Activated effector memory CD4-positive, alpha-beta T cell treated with Interleukin-2 at 50 U/mL for 16 hours (primary cell): ENCODE measurements around the gene MACROD2.
"Not testable (repeated sequence)": the region's sequence is repeated elsewhere in the genome, so short reads cannot be mapped to it uniquely, and the experiment has no call there.

Experiments used
- DNase-seq: peaks from one replicate; pipeline ENCODE4 v3.0.0-alpha.2; 2020

The MACROD2 gene

DNA sequence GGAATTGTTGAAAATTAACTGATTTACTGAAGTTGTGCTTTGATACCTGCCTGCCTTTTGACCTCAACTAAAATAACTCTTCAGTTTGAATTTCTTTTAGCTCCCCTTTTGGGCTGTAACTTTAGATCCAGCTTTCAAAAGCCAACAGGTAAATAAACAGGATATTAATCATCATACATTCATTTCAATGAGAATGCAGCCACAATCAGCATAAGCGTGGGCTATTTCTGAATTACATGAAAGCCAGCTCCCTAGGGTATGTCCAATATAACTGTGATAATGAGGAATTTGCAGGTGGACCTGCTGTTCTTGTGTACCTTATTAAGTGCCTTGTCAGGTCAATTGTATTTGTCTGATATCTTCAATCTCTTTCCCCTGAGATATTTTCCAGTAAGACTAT is 1747.3 kb downstream of the MACROD2 start:
- DNase-seq = no peak

DNA sequence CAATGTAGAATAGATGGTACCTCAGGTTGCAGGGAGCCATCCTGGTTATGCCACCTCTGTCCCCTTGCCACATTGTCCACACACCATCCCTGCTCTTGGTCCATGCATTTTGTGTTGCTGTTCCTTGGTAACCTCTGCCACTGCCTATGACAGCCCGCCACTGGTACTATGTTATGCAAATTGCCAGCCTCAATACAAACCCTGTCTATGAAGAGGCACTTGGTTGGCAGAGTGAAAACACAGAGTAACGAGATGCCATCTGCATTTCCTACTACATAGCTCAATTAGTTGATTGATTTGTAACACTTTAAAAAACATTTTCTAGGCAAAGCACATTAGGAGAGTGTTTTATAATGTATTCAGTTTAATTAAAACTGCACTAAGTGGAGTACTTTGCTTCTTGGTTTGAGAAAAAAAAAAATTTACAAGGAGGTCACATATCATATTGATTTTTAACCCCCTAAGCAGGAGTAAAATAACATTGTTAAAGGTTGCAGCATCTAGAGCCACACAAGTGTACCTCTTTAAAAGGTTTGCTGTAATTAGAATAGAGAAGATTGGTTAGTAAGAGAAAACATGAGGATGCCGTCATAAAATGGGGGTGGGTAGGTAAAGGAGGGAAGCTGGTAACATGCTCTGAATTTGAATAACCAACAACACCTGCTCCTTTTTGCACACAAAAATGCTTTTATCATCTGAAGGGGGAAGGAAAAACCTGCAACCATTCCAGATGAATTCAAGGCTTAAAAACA is 1760.9 kb downstream of the MACROD2 start:
- DNase-seq = no peak

DNA sequence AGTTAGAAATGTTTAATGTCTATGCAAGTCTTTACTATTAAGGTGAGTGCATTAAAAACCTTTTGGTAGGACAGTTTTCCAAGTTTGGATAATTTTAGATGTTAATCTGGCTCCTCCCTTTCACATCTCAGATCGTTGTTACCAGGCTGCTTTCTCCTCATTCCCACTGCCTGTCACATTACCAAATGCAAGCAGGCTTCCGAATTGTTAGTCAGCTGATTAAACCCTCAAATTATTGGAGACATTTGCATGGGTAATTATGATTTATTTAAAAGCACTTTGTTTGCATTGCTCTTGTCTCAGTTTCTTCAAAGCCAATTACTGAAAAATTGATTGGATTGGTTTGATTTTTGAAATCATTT is 1761.4 kb downstream of the MACROD2 start:
- no peak for DNase-seq

GRCh38 chr20:15759594-15759993 is 1764.3 kb downstream of the MACROD2 start:
- DNase-seq = no peak

GRCh38 chr20:15760001-15760621 is 1764.8 kb downstream of the MACROD2 start:
- DNase-seq = no peak

DNA sequence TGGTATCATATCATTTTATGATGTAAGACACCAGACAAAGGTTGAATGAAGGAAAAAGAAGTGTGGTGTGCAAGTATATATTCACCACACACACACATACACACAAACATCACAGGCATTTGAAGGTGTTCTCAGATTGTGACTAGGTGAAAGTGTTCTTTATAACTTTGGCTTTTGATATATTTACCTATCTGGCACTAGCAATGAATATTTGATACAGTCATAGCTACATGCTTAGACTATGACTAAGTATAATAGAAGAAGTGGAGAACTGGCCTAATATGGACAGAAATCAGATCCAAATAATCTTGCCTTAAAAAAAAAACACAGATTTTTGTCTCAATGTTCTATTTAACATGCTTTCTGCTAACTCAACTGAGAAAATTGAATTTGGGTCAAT is 1768.0 kb downstream of the MACROD2 start:
- no peak for DNase-seq

DNA sequence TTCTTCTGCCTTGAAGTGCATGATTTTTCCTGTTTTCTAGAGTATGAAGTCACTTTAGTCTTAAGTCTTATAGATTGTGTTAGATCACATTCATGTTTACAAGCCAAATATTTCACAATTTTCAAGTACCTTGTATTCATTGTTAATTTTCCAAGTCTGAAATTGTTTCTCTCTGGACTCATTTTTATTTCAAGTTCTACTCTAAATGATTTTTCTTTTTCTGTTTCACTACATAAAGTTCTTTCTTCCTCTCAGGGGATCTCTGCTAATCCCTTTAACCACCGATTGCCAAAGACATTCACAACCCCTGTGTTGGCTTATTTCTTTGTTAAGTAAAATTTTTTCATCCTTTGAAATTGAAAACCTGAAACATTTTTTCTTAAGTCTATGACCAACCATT is 1772.3 kb downstream of the MACROD2 start:
- DNase-seq = no peak

GRCh38 chr20:15767999-15768741 is 1772.9 kb downstream of the MACROD2 start:
- DNase-seq = no peak

- DNase-seq = no peak
These were observed 1777.5 kb downstream of the MACROD2 start for GRCh38 chr20:15772826-15773225.

- DNase-seq = no peak
These were observed 1779.6 kb downstream of the MACROD2 start for GRCh38 chr20:15774926-15775325.

DNA sequence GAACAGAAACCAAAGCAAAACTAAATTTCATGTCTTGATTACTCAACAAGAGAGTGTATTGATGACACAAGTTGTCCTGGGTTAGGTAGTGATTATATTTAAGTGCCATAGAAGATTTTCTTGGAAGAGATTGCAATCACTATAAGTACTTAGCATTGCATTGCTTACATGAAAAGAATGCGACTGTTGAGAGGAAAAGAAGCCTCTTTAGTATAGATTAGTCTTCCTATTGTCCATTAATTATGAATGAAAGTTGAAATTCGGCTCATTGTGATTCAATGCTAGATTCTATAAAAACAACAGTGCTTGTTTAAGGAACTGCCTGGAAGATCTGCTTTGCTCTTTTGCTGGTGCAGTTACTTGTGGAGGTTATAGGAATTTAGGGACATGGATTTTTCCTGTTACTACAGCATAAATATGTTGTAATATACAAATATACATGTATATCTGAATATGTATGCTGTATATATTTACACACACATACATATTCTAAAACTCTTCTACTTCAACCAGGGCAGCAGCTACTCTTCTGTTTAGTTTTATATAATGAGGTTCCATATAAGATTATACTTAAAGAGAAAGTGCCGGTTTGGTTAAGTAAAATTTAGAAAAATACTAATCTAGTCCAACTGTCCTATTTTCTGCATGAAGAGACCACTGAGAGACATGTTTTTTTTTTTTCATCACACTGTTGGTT is 1781.6 kb downstream of the MACROD2 start:
- no peak for DNase-seq

DNA sequence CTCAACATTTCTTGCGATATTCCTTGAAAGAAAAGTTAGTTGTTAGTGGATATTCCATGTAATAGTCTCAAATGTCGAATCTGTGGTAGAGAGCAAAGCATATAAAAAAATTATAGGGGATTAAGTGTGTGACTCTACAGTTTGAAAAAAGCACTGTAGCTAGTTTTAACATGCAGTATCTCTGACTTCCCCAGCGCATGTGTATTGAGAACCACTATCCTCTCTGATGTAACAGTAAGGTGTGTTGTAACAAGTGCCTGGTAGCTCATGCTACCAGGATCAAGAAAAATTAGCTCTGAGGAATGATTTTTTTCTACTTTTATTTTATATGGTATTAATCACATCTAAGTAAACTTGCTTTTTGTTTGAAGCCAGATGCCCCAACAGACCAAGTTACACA is 1788.7 kb downstream of the MACROD2 start:
- DNase-seq = no peak

DNA sequence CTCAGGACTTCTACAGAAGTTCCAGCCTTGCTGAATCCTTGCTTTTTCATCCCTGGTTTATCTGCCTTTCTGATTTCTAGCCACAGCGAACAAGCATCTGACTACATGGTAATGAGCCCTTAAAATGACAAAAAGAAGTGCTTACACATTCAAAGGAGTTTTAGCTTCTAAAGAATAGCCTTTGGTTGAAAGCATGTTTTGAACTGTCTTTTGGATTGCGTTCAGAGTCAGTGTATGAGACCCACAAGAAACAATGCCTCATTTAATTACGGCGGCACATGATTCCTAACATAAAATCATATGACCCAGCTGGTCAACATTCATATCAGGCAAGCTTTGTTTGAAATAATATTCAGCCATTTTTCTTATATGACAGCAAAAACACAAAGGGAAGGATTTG is 1793.8 kb downstream of the MACROD2 start:
- DNase-seq = no peak

GRCh38 chr20:15792855-15793254 is 1797.5 kb downstream of the MACROD2 start:
- DNase-seq = no peak

GRCh38 chr20:15794409-15794808 is 1799.1 kb downstream of the MACROD2 start:
- no peak for DNase-seq

DNA sequence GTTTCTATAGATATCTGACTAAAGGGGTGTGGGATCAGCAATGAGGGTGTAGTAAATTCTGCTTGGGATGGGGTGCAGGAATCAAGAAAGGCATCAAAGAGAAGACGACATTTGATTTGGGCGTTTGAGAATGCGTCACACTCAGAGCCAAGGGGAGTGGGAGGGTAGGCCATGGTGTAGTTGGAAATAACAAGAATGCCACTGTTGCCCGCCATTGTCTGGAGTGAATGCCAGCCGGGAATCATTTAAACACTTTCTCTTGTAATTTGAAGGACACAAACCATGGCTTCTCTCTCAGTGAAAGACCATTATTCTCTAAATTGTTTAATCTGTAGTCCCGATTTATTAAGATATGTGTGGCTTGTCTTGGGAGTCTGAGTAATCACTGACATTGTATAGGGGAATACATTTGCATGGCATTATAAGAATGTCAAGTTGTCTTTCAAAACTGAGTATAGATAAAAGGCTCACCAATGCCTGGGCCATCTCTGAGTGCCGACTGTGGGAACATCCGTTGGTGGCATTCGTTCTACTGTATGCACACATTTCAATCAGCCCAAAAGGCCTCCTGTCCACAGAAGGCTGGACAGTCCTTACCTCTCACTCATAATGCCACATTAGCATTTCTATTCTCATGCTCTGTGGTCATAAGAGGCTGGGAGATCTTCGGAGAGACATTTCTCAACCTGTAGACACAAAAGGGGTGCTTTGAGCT is 1800.1 kb downstream of the MACROD2 start:
- DNase-seq = no peak

DNA sequence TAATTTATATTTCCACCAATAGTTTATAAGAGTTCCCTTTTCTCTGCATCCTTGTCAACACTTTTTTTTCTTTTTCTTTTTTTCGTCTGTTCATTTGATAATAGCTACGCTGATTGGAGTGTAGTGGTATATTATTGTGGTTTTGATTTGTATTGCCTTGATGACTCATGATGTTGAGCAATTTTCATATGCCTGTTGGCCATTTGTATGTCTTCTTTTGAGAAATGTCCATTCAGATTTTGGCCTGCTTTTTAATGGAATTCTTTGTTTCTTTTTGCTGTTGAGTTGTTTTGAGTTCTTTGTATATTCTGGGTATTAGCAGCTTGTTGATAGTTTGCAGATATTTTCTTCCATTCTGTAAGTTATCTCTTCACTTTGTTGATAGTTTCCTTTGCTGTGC is 1804.6 kb downstream of the MACROD2 start:
- DNase-seq = no peak

GRCh38 chr20:15802020-15802419 is 1806.7 kb downstream of the MACROD2 start:
- no peak for DNase-seq

DNA sequence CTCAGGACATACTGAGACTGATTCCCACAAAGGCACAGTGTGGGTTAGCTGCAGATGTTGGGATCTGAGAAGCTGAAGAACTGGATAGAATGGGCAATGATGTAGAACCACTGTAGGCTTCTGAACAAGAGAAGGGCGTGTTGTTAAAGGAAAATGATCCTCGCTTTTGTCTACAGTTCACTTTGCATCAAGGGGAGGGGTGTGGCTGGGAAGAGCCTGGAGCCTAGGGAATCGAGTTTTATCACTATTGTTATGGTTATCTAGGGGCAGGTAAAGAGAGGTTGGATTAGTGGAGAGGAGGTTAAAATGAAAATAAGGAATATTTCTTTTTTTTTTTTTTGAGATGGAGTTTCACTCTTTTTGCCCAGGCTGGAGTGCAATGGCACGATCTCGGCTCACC is 1809.8 kb downstream of the MACROD2 start:
- no peak for DNase-seq

DNA sequence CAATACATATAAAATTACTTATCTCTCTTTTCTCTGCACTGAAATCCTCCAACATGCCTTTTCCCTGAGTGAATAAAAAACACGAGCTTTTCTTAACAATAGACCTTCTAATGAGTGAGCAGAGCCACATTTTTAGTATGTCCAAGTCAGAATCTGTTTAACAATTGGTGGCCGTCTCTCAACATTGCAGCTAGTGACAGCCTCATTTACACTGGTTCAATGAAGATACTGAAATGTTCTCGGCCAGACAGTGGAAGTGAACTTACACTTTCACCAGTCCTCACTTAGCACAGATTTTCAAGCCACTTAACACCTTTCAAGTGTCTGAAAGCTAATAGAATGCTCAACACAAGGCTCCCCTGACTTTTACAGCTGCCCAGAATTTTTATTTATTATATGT is 1810.8 kb downstream of the MACROD2 start:
- DNase-seq = no peak

DNA sequence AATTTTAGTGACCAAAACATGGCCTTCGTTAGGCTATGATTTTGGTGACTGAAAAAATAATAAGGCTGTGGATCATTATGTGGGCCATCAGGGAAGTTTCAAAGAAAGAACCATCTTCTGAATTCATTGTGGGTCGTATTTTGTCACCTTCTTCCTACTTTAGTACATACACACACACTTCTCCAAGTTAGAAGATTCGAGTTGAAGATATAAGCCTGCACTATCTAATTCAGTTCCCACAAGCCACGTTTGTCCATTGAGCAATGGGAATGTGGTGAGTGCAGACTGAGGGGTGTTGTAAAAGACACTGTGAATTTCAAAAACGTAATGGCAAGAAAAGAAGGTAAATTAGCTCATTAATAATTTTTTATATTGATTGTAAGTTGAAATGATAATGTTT is 1812.0 kb downstream of the MACROD2 start:
- no peak for DNase-seq

DNA sequence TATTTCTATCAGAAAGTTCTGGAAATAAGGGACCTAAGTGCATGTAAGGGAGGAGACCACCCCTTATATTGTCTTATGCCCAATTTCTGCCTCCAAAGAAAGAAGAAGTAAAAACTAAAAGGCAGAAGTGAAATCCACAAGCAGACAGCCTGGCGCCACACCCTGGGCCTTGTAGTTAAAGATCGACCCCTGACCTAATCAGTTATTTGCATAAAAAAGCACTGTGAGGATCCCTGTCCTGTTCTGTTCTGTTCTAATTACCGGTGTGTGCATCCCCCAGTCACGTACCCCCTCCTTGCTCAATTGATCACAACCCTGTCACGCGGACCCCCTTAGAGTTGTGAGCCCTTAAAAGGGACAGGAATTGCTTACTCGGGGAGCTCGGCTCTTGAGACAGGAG is 1812.5 kb downstream of the MACROD2 start:
- DNase-seq = not testable (repeated sequence)

GRCh38 chr20:15811951-15812350 is 1816.6 kb downstream of the MACROD2 start:
- no peak for DNase-seq
